IMR-90 (cell line): ENCODE results near the gene MGAT3. TPM values are rescaled to one million over a fixed set of nuclear protein-coding genes. Genes with fewer than 3 reads are reported as not detected.

ENCODE experiments used
- ATAC-seq: fragments of 200-7000 bp; cut with Tn5 transposase; 2 replicates; pipeline ENCODE4 v1.9.1; 2020; ENCODE audit warnings: low read depth, mild to moderate bottlenecking, moderate library complexity
- BruUV-seq: library from RNA; stranded (reverse); fragments of 400-500 nt; replicated peaks from 2 replicates; lab custom pipeline; 2021; lab: Mats Ljungman, UMichigan
- CTCF ChIA-PET: fragments of 300-600 bp; formaldehyde crosslinking; extraction: SDS; loops from one replicate; lab custom pipeline; 2021; ENCODE audit warnings: antibody characterized with exemption; lab: Yijun Ruan, JAX
- POLR2A ChIA-PET: fragments of 300-600 bp; sonication (Branson Sonifier 250); formaldehyde crosslinking; loops from one replicate; lab custom pipeline; 2022; ENCODE audit warnings: antibody characterized with exemption; ENCODE audit not compliant: unreplicated experiment; lab: Charles Lee
- DNase-seq: peaks from one replicate; pipeline ENCODE4 v3.0.0; 2013
- H2AFZ ChIP-seq: replicated peaks from 2 replicates; pipeline ENCODE3; 2013; ENCODE audit warnings: low read length, mild to moderate bottlenecking; ENCODE audit not compliant: poor library complexity
- H2AK5ac ChIP-seq: 2 replicates; pipeline ENCODE4 v1.6.1; 2013; ENCODE audit warnings: low read depth, low read length, inconsistent platforms
- H2AK9ac ChIP-seq: replicated peaks from 2 replicates; pipeline ENCODE3; 2013; ENCODE audit warnings: mild to moderate bottlenecking, low read depth, low read length, moderate library complexity; ENCODE audit not compliant: poor library complexity
- H2BK120ac ChIP-seq: 2 replicates; pipeline ENCODE4 v1.6.1; 2013; ENCODE audit warnings: low read depth, low read length, inconsistent platforms
- H2BK15ac ChIP-seq: 3 replicates; pipeline ENCODE4 v1.6.1; 2013; ENCODE audit warnings: low read depth, low read length, inconsistent platforms
- H2BK20ac ChIP-seq: 2 replicates; pipeline ENCODE4 v1.6.1; 2013; ENCODE audit warnings: low read depth, mild to moderate bottlenecking, inconsistent platforms, low read length, moderate library complexity
- H2BK5ac ChIP-seq: 2 replicates; pipeline ENCODE4 v1.6.1; 2013; ENCODE audit warnings: mild to moderate bottlenecking, low read depth, low read length, inconsistent platforms; ENCODE audit not compliant: poor library complexity, severe bottlenecking
- H3K14ac ChIP-seq: replicated peaks from 2 replicates; pipeline ENCODE4 v1.6.1; 2013; ENCODE audit warnings: low read depth, low read length, inconsistent platforms
- H3K18ac ChIP-seq: 2 replicates; pipeline ENCODE4 v1.6.1; 2013; ENCODE audit warnings: low read depth, low read length, control low read depth
- H3K23ac ChIP-seq: 2 replicates; pipeline ENCODE4 v1.6.1; 2013; ENCODE audit warnings: low read depth, low read length, inconsistent platforms
- H3K27ac ChIP-seq: 2 replicates; pipeline ENCODE4 v1.5.1; 2013; ENCODE audit warnings: mild to moderate bottlenecking, control low read depth, low read length; ENCODE audit not compliant: insufficient read depth
- H3K27me3 ChIP-seq: 2 replicates; pipeline ENCODE4 v1.6.1; 2013; ENCODE audit warnings: low read length; ENCODE audit not compliant: control insufficient read depth, insufficient read depth
- H3K36me3 ChIP-seq: 2 replicates; pipeline ENCODE4 v1.6.1; 2013; ENCODE audit warnings: low read length, mixed read lengths; ENCODE audit not compliant: control insufficient read depth, insufficient read depth
- H3K4ac ChIP-seq: 2 replicates; pipeline ENCODE4 v1.6.1; 2013; ENCODE audit warnings: low read depth, low read length, inconsistent platforms
- H3K4me1 ChIP-seq: 2 replicates; pipeline ENCODE4 v1.6.1; 2013; ENCODE audit warnings: low read length, mixed read lengths; ENCODE audit not compliant: control insufficient read depth, insufficient read depth
- H3K4me2 ChIP-seq: 2 replicates; pipeline ENCODE4 v1.6.1; 2013; ENCODE audit warnings: low read depth, mild to moderate bottlenecking, control low read depth, low read length, moderate library complexity
- H3K4me3 ChIP-seq: 2 replicates; pipeline ENCODE4 v1.5.1; 2013; ENCODE audit warnings: low read depth, mild to moderate bottlenecking, control low read depth, low read length, moderate library complexity; ENCODE audit not compliant: insufficient read depth
- H3K56ac ChIP-seq: 2 replicates; pipeline ENCODE4 v1.6.1; 2013; ENCODE audit warnings: low read length, inconsistent platforms; ENCODE audit not compliant: insufficient read depth; ENCODE audit errors: extremely low read depth
- H3K79me1 ChIP-seq, 2 experiments: 2 replicates each; pipeline ENCODE4 v1.6.1; 2013; ENCODE audit warnings: low read length in 2 of 2, inconsistent platforms in 1 of 2, low read depth in 1 of 2
- H3K9ac ChIP-seq: 2 replicates; pipeline ENCODE4 v1.6.1; 2013; ENCODE audit warnings: low read depth, low read length, control low read depth
- H3K9me1 ChIP-seq: 2 replicates; pipeline ENCODE4 v1.6.1; 2013; ENCODE audit warnings: low read length, inconsistent platforms; ENCODE audit not compliant: insufficient read depth
- H3K9me3 ChIP-seq: 2 replicates; pipeline ENCODE4 v1.6.1; 2013; ENCODE audit warnings: low read length; ENCODE audit not compliant: control insufficient read depth, insufficient read depth
- H4K20me1 ChIP-seq: 2 replicates; pipeline ENCODE4 v1.6.1; 2013; ENCODE audit warnings: low read length, inconsistent platforms; ENCODE audit not compliant: insufficient read depth
- H4K5ac ChIP-seq: 2 replicates; pipeline ENCODE4 v1.6.1; 2013; ENCODE audit warnings: mild to moderate bottlenecking, low read depth, low read length, control low read depth
- H4K8ac ChIP-seq, 2 experiments: 2 replicates each; pipeline ENCODE4 v1.6.1; 2013; ENCODE audit warnings: low read depth in 2 of 2, low read length in 2 of 2, control low read depth in 1 of 2, inconsistent platforms in 1 of 2
- H4K91ac ChIP-seq: 2 replicates; pipeline ENCODE4 v1.6.1; 2013; ENCODE audit warnings: low read depth, low read length, inconsistent platforms; ENCODE audit not compliant: insufficient read depth
- CEBPB ChIP-seq: IDR thresholded peaks from 2 replicates; pipeline ENCODE4 v1.6.1; 2012; ENCODE audit warnings: low read depth, low read length, improper control_type of control experiment
- CTCF ChIP-seq: conservative IDR thresholded peaks from 2 replicates; pipeline ENCODE4 v1.5.1; 2012; ENCODE audit warnings: mild to moderate bottlenecking, low read depth, low read length, improper control_type of control experiment
- MAFK ChIP-seq: IDR thresholded peaks from 2 replicates; pipeline ENCODE4 v1.6.1; 2012; ENCODE audit warnings: low read depth, low read length, improper control_type of control experiment
- MXI1 ChIP-seq: IDR thresholded peaks from 2 replicates; pipeline ENCODE4 v1.6.1; 2012; ENCODE audit warnings: low read depth, mild to moderate bottlenecking, low read length, moderate library complexity, borderline replicate concordance
- RAD21 ChIP-seq: IDR thresholded peaks from 2 replicates; pipeline ENCODE4 v1.6.1; 2012; ENCODE audit warnings: low read length, improper control_type of control experiment
- RCOR1 ChIP-seq: IDR thresholded peaks from 2 replicates; pipeline ENCODE4 v1.6.1; 2012; ENCODE audit warnings: mild to moderate bottlenecking, low read length, improper control_type of control experiment; ENCODE audit not compliant: insufficient replicate concordance
- SMC3 ChIP-seq: fragments of 150-350 bp; IDR thresholded peaks from 2 replicates; pipeline ENCODE4 v1.6.1; 2016; ENCODE audit warnings: low read depth, mild to moderate bottlenecking, antibody characterized with exemption, low read length, moderate library complexity
- WGBS, 2 experiments: methylation state at CpG; one replicate each; pipeline versions ENCODE4 v1.1.5 to v1.1.7; 2013; ENCODE audit warnings: missing lambda C conversion rate in 2 of 2; ENCODE audit not compliant: insufficient read length in 1 of 2; ENCODE audit errors: extremely low coverage in 2 of 2; 5-methylcytosine and 5-hydroxymethylcytosine counted together
- dilution Hi-C: fragments of 300-500 bp; cut with HindIII; formaldehyde crosslinking; loops from one replicate; pipeline ENCODE4 v1.14.3; 2018; ENCODE audit warnings: low sequenced_read_pairs; ENCODE audit not compliant: unreplicated experiment
- in situ Hi-C: fragments of 300-500 bp; cut with MboI; formaldehyde crosslinking; loops from 3 replicates; pipeline ENCODE4 v1.14.3; 2019; ENCODE audit warnings: low sequenced_read_pairs, inconsistent platforms, mixed read lengths
- intact Hi-C: fragments of 100-400 bp; cut with micrococcal nuclease; formaldehyde crosslinking; loops from 2 replicates; pipeline ENCODE4 v1.10.0; 2022
- polyA plus RNA-seq, 3 experiments: library from polyadenylated mRNA; depleted of rRNA; stranded (reverse); fragments of >200 nt; gene quantifications; 2 replicates each; pipeline ENCODE4 v1.2.3, GENCODE V29; 2012; ENCODE audit warnings: low replicate concordance in 1 of 3
- total RNA-seq: library from RNA; depleted of rRNA; stranded (reverse); fragments of >200 nt; gene quantifications from 2 replicates; pipeline ENCODE4 v1.2.3, GENCODE V29; 2012

The MGAT3 gene
- total and polyA plus RNA-seq, 2 of the 4 experiments (the other 2 are of a cell fraction): 0.36 to 1.1 TPM

- dilution Hi-C loops: no loop called here
- intact Hi-C loops: no loop called here
- no peak for TF ChIP-seq RCOR1
- TF ChIP-seq MXI1: no peak
- TF ChIP-seq CEBPB: peak; percentile 40; the same call in 1 of the 2 replicates
- peak; percentile 68 for TF ChIP-seq RAD21
- no peak for TF ChIP-seq MAFK
- TF ChIP-seq CTCF: peak; percentile 79
- TF ChIP-seq SMC3: peak; percentile 82
Observed at GRCh38 chr22:39514373-39514973, 57.7 kb downstream of the MGAT3 start.

More at GRCh38 chr22:39514373-39514973, 57.7 kb downstream of the MGAT3 start:
- H4K5ac ChIP-seq: no peak overlapping the region
- H3K23ac ChIP-seq: no peak overlapping the region
- peak; percentile 34 for DNase-seq
- H3K4me2 ChIP-seq: no peak overlapping the region
- ChIA-PET CTCF (interaction anchor here (0.6 to 1.9 kb wide), 6 partner anchors 11 to 401 kb away, joined by 3 to 6 read pairs (median 4); partner anchors contain the start of gene TAB1), POLR2A (no interaction called here)
- no peak overlapping the region for H2BK120ac ChIP-seq
- no peak overlapping the region for H3K18ac ChIP-seq
- in situ Hi-C loops: loop anchor here (5.0 to 10.0 kb wide), 2 partner anchors 110 to 347 kb away; no protein-coding TSS in a partner anchor
- H3K56ac ChIP-seq: no peak overlapping the region
- no peak overlapping the region for H3K4ac ChIP-seq
- no peak overlapping the region for H2BK5ac ChIP-seq
- no peak overlapping the region for H2BK20ac ChIP-seq
- no TSS peak for BruUV-seq
- no peak overlapping the region; the same call in 1 of the 2 replicates for H2AK5ac ChIP-seq
- H4K91ac ChIP-seq: no peak overlapping the region
- no peak overlapping the region for H2BK15ac ChIP-seq
- H3K27me3 ChIP-seq: no peaks in the 10 kb centered on the region
- no peak overlapping the region for H3K4me3 ChIP-seq
- H2AK9ac ChIP-seq: no peak overlapping the region
- H3K9me3 ChIP-seq: no peaks in the 10 kb centered on the region
- H3K79me1 ChIP-seq: peaks cover 47 to 70% of the 10 kb centered on the region in 2 experiments
- H3K14ac ChIP-seq: no peak overlapping the region
- H3K36me3 ChIP-seq: peaks cover 46% of the 10 kb centered on the region
- H4K20me1 ChIP-seq: peaks cover 26% of the 10 kb centered on the region
- 68% methylated on average over 3 of the region's 8 CpGs; no CpG with 5 or more reads in 1 of the 2 experiments for WGBS, 2 experiments
- H3K27ac ChIP-seq: no peak overlapping the region
- no peak overlapping the region for H2AFZ ChIP-seq
- ATAC-seq: peak; percentile 67
- H4K8ac ChIP-seq: no peak overlapping the region
- no peaks in the 10 kb centered on the region for H3K9me1 ChIP-seq
- H3K9ac ChIP-seq: no peak overlapping the region
- peaks cover 4% of the 10 kb centered on the region for H3K4me1 ChIP-seq
